ENCODE measurements around the gene SCN3A. TPM values are rescaled to one million over a fixed set of nuclear protein-coding genes. Genes with fewer than 3 reads are reported as not detected.

SCN3A gene
- total RNA-seq, 1 experiment from 2014 or later, result not detected

DNA sequence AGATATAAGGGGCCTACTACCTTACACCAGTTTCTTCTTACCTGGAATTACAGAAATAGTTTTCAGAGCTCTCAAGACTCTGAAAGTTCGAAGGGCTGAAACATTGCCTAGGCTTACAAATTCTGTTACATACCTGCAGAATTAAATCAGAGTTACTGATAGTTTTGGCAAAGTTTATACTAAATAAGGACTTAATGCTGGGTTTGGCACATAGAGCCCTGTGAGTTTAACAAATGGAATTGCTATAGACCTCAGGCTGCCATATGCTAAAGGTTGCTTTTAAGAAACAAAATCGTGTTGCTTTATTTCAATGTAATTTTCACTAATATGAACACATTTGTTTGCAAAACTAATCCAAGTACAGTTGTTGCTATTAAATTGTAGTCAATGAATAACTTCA lies 40.1 kb downstream of the SCN3A start:
- no peak for TF ChIP-seq CTCF (IDR thresholded peaks at IDR 0.05; ENCODE audit: unreplicated experiment)
- ChIA-PET CTCF (no interaction called here), POLR2A (no interaction called here)
- DNase-seq (ENCODE audit: unreplicated experiment), result no peak
- Mint-ChIP-seq H3K36me3 (ENCODE audit: insufficient read depth, unreplicated experiment) (no peaks in the 10 kb centered on the region), H3K9me3 (ENCODE audit: unreplicated experiment) (no peaks in the 10 kb centered on the region), H3K4me3 (ENCODE audit: unreplicated experiment) (no peak overlapping the region), H3K4me1 (ENCODE audit: insufficient read depth, unreplicated experiment) (no peaks in the 10 kb centered on the region), H3K27ac (ENCODE audit: low read depth, unreplicated experiment) (no peak overlapping the region), H3K27me3 (ENCODE audit: insufficient read depth, unreplicated experiment) (peaks cover 60% of the 10 kb centered on the region)
- BruUV-seq (replicated peaks), result no TSS peak
- intact Hi-C loops (cut with micrococcal nuclease), result no loop called here

- DNase-seq (ENCODE audit: unreplicated experiment), result no peak
- Mint-ChIP-seq H3K9me3 (ENCODE audit: unreplicated experiment) (no peaks in the 10 kb centered on the region), H3K36me3 (ENCODE audit: insufficient read depth, unreplicated experiment) (no peaks in the 10 kb centered on the region), H3K27me3 (ENCODE audit: insufficient read depth, unreplicated experiment) (peaks cover 72% of the 10 kb centered on the region), H3K4me3 (ENCODE audit: unreplicated experiment) (no peak overlapping the region), H3K4me1 (ENCODE audit: insufficient read depth, unreplicated experiment) (no peaks in the 10 kb centered on the region), H3K27ac (ENCODE audit: low read depth, unreplicated experiment) (no peak overlapping the region)
- no peak for TF ChIP-seq CTCF (IDR thresholded peaks at IDR 0.05; ENCODE audit: unreplicated experiment)
- intact Hi-C loops (cut with micrococcal nuclease), result no loop called here
- BruUV-seq (replicated peaks), result no TSS peak
- CTCF ChIA-PET, result interaction anchor here (1.0 kb wide), 1 partner anchor 42 kb away, joined by 4 read pairs; the partner anchor contains the start of gene SCN3A
- POLR2A ChIA-PET, result no interaction called here
Observed at GRCh38 chr2:165162466-165162865, 41.4 kb downstream of the SCN3A start.

GRCh38 chr2:165161510-165161909 lies 42.3 kb downstream of the SCN3A start:
- H3K36me3 Mint-ChIP-seq (ENCODE audit: insufficient read depth, unreplicated experiment), result no peaks in the 10 kb centered on the region

DNA sequence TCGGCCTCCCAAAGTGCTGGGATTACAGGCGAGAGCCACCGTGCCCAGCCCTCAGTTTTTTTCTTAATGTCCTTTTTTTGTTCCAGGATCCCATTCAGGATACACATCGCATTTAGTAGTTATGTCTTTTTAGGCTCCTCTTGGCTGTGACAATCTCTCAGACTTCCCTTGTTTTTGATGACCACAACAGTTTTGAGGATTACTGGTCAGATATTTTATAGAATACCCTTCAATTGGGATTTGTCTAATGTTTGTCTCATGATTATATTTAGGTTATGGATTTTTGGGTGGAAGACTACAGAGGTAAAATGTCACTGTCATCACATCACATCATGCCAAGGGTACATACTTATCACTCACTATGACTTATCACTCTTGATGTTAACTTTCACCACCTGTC lies 46.7 kb downstream of the SCN3A start:
- no TSS peak for BruUV-seq (replicated peaks)
- Mint-ChIP-seq H3K4me1 (ENCODE audit: insufficient read depth, unreplicated experiment) (no peaks in the 10 kb centered on the region), H3K36me3 (ENCODE audit: insufficient read depth, unreplicated experiment) (no peaks in the 10 kb centered on the region), H3K9me3 (ENCODE audit: unreplicated experiment) (no peaks in the 10 kb centered on the region), H3K27me3 (ENCODE audit: insufficient read depth, unreplicated experiment) (peaks cover 72% of the 10 kb centered on the region), H3K4me3 (ENCODE audit: unreplicated experiment) (no peak overlapping the region), H3K27ac (ENCODE audit: low read depth, unreplicated experiment) (no peak overlapping the region)
- ChIA-PET CTCF (interaction anchor here (0.5 to 1.2 kb wide), 2 partner anchors 10 to 140 kb away, joined by 3 to 5 read pairs; no protein-coding TSS in a partner anchor), POLR2A (no interaction called here)
- no peak for TF ChIP-seq CTCF (IDR thresholded peaks at IDR 0.05; ENCODE audit: unreplicated experiment)
- intact Hi-C loops (cut with micrococcal nuclease), result no loop called here
- no peak for DNase-seq (ENCODE audit: unreplicated experiment)

More at GRCh38 chr2:165161510-165161909, 42.3 kb downstream of the SCN3A start:
- Mint-ChIP-seq H3K27ac (ENCODE audit: low read depth, unreplicated experiment) (no peak overlapping the region), H3K27me3 (ENCODE audit: insufficient read depth, unreplicated experiment) (peaks cover 78% of the 10 kb centered on the region), H3K4me1 (ENCODE audit: insufficient read depth, unreplicated experiment) (no peaks in the 10 kb centered on the region), H3K4me3 (ENCODE audit: unreplicated experiment) (no peak overlapping the region), H3K9me3 (ENCODE audit: unreplicated experiment) (no peaks in the 10 kb centered on the region)
- intact Hi-C loops (cut with micrococcal nuclease), result no loop called here
- ChIA-PET POLR2A (no interaction called here), CTCF (interaction anchor here (0.7 to 1.0 kb wide), 2 partner anchors 14 to 43 kb away, joined by 4 read pairs; partner anchors contain the start of gene SCN3A)
- TF ChIP-seq CTCF (IDR thresholded peaks at IDR 0.05; ENCODE audit: unreplicated experiment), result no peak
- no TSS peak for BruUV-seq (replicated peaks)
- DNase-seq (ENCODE audit: unreplicated experiment), result no peak

All from MCF 10A (cell line).